GM23338 (cell line): ENCODE results near the gene MFF. TPM values are rescaled to one million over a fixed set of nuclear protein-coding genes. Genes with fewer than 3 reads are reported as not detected.

ENCODE experiments used
- ATAC-seq: fragments of 200-7000 bp; cut with Tn5 transposase; 3 replicates; pipeline ENCODE4 v1.9.1; 2020
- DNase-seq: peaks from one replicate; pipeline ENCODE4 v3.0.0-alpha.2; 2015; ENCODE audit warnings: low spot score
- H2AFZ ChIP-seq: fragments of 200-600 bp; sonication (generic); 2 replicates; pipeline ENCODE4 v1.8.0; 2016; ENCODE audit warnings: antibody characterized with exemption, mild to moderate bottlenecking, moderate library complexity
- H3F3A ChIP-seq: fragments of 200-600 bp; sonication (generic); replicated peaks from 2 replicates; pipeline ENCODE4 v1.8.0; 2017; ENCODE audit warnings: antibody characterized with exemption, mixed run types, low read depth
- H3K27ac ChIP-seq: fragments of 200-600 bp; sonication (generic); 2 replicates; pipeline ENCODE4 v1.6.1; 2016; ENCODE audit warnings: low read depth
- H3K27me3 ChIP-seq: fragments of 200-600 bp; sonication (generic); 2 replicates; pipeline ENCODE4 v1.8.0; 2016; ENCODE audit warnings: mild to moderate bottlenecking, mixed run types, moderate library complexity; ENCODE audit not compliant: insufficient read depth
- H3K36me3 ChIP-seq: fragments of 200-600 bp; sonication (generic); 2 replicates; pipeline ENCODE4 v1.8.0; 2016; ENCODE audit warnings: mild to moderate bottlenecking; ENCODE audit not compliant: insufficient read depth
- H3K4me1 ChIP-seq: fragments of 200-600 bp; sonication (generic); 2 replicates; pipeline ENCODE4 v1.8.0; 2016; ENCODE audit warnings: mild to moderate bottlenecking, moderate library complexity; ENCODE audit not compliant: insufficient read depth
- H3K4me2 ChIP-seq: fragments of 200-600 bp; sonication (generic); 2 replicates; pipeline ENCODE4 v1.7.1; 2017; ENCODE audit warnings: mixed run types
- H3K4me3 ChIP-seq: fragments of 200-600 bp; sonication (generic); 2 replicates; pipeline ENCODE4 v1.6.1; 2016; ENCODE audit warnings: mixed run types
- H3K79me2 ChIP-seq: fragments of 200-600 bp; sonication (generic); replicated peaks from 2 replicates; pipeline ENCODE4 v1.8.0; 2017; ENCODE audit warnings: mild to moderate bottlenecking; ENCODE audit not compliant: insufficient read depth
- H3K9me2 ChIP-seq: fragments of 200-600 bp; sonication (generic); 2 replicates; pipeline ENCODE4 v1.8.0; 2017; ENCODE audit not compliant: insufficient read depth
- H4K20me1 ChIP-seq: fragments of 200-600 bp; sonication (generic); replicated peaks from 2 replicates; pipeline ENCODE4 v1.8.0; 2017; ENCODE audit warnings: mild to moderate bottlenecking; ENCODE audit not compliant: insufficient read depth
- H3K27ac Mint-ChIP-seq: 2 replicates; pipeline ENCODE4 v1.8.0; 2020; ENCODE audit warnings: inconsistent platforms, mild to moderate bottlenecking, moderate library complexity, mixed read lengths
- H3K27me3 Mint-ChIP-seq: 3 replicates; pipeline ENCODE4 v1.8.0; 2022; ENCODE audit warnings: low read depth, mild to moderate bottlenecking, moderate library complexity, mixed read lengths, inconsistent platforms; ENCODE audit not compliant: insufficient read depth, poor library complexity
- H3K36me3 Mint-ChIP-seq: 3 replicates; pipeline ENCODE4 v1.8.0; 2021; ENCODE audit warnings: low read depth, mild to moderate bottlenecking, inconsistent platforms, moderate library complexity, mixed read lengths
- H3K4me1 Mint-ChIP-seq: 3 replicates; pipeline ENCODE4 v1.8.0; 2020; ENCODE audit warnings: mild to moderate bottlenecking, inconsistent platforms, mixed read lengths
- H3K4me3 Mint-ChIP-seq: 3 replicates; pipeline ENCODE4 v1.8.0; 2021; ENCODE audit warnings: moderate library complexity, mild to moderate bottlenecking, inconsistent platforms, mixed read lengths
- H3K9me3 Mint-ChIP-seq: 3 replicates; pipeline ENCODE4 v1.8.0; 2020; ENCODE audit warnings: moderate library complexity, mild to moderate bottlenecking, inconsistent platforms, mixed read lengths
- CREB1 ChIP-seq: fragments of 250-450 bp; sonication (Bioruptor Pico); IDR thresholded peaks from 2 replicates; pipeline ENCODE4 v1.5.0; 2020; ENCODE audit warnings: low read depth, mild to moderate bottlenecking, moderate library complexity
- CTCF ChIP-seq, 2 experiments: fragments of 200-600 bp in 1 of 2; sonication (generic) in 1 of 2; conservative IDR thresholded peaks; 2 replicates each; pipeline versions ENCODE4 v1.5.1 to v1.6.1; 2016 to 2017; ENCODE audit warnings: antibody characterized with exemption in 2 of 2, low read depth in 2 of 2, mild to moderate bottlenecking in 2 of 2, moderate library complexity in 1 of 2
- EZH2phosphoT487 ChIP-seq: fragments of 200-600 bp; sonication (generic); IDR thresholded peaks from one replicate; pipeline ENCODE4 v1.8.1; 2018; ENCODE audit warnings: antibody characterized with exemption; ENCODE audit not compliant: unreplicated experiment
- JUNB ChIP-seq: IDR thresholded peaks from one replicate; pipeline ENCODE4 v1.6.1; 2016; ENCODE audit warnings: antibody characterized with exemption; ENCODE audit not compliant: unreplicated experiment
- POLR2AphosphoS5 ChIP-seq: IDR thresholded peaks from 2 replicates; pipeline ENCODE4 v1.6.1; 2016; ENCODE audit warnings: antibody characterized with exemption, low read depth
- REST ChIP-seq: IDR thresholded peaks from one replicate; pipeline ENCODE4 v1.6.1; 2018; ENCODE audit warnings: antibody characterized with exemption; ENCODE audit not compliant: unreplicated experiment
- ZNF114 ChIP-seq: fragments of 250-450 bp; sonication (Bioruptor Pico); IDR thresholded peaks from 2 replicates; pipeline ENCODE4 v1.5.0; 2020; ENCODE audit warnings: mild to moderate bottlenecking, moderate library complexity
- ZNF331 ChIP-seq: fragments of 250-450 bp; sonication (Bioruptor Pico); IDR thresholded peaks from 2 replicates; pipeline ENCODE4 v1.5.0; 2020; ENCODE audit warnings: low read depth, mild to moderate bottlenecking, moderate library complexity
- polyA plus RNA-seq: library from polyadenylated mRNA; unstranded; fragments of >200 nt; fragmentation: Nextera tagmentation; extraction: Ambion mirVana; gene quantifications from 2 replicates; pipeline ENCODE4 v1.2.1, GENCODE V29; 2016
- total RNA-seq: library from RNA; depleted of rRNA; stranded (reverse); fragments of >200 nt; shearing (Covaris generic); gene quantifications from 2 replicates; pipeline ENCODE4 v1.2.3, GENCODE V29; 2014

The MFF gene
- total and polyA plus RNA-seq, 2 experiments from 2014 or later = 112 to 161 TPM

GRCh38 chr2:227347117-227347516, 22.1 kb downstream of the MFF start:
- Mint-ChIP-seq H3K4me3 (no peak overlapping the region), H3K27ac (peak overlapping the region; percentile 61; the same call in 1 of the 2 replicates), H3K36me3 (peaks cover 9% of the 10 kb centered on the region; the same call in 2 of the 3 replicates), H3K27me3 (no peaks in the 10 kb centered on the region), H3K9me3 (no peaks in the 10 kb centered on the region), H3K4me1 (peaks cover 4% of the 10 kb centered on the region; the same call in 2 of the 3 replicates)
- H3K27me3 ChIP-seq = no peaks in the 10 kb centered on the region
- H3K4me1 ChIP-seq = peaks cover 3% of the 10 kb centered on the region
- H3K27ac ChIP-seq = no peak overlapping the region
- no peak overlapping the region for H2AFZ ChIP-seq
- 0 out of 2 replicates have a peak, but pooled peaks cover 4% of the 10 kb centered on the region for H3K36me3 ChIP-seq
- no peaks in the 10 kb centered on the region for H3K79me2 ChIP-seq
- no peaks in the 10 kb centered on the region for H4K20me1 ChIP-seq
- no peak overlapping the region for H3K4me3 ChIP-seq
- DNase-seq = peak; percentile 40
- ATAC-seq = peak; percentile 79
- no peaks in the 10 kb centered on the region for H3F3A ChIP-seq
- H3K9me2 ChIP-seq = no peaks in the 10 kb centered on the region
- H3K4me2 ChIP-seq = no peak overlapping the region
- peak in 1 of 2 experiments; percentile 36; a peak in 2 of 4 replicates for TF ChIP-seq CTCF (conservative IDR thresholded peaks at IDR 0.05; ENCODE audit: low read depth in 2 of 2)
- TF ChIP-seq POLR2AphosphoS5 = no peak

GRCh38 chr2:227348324-227348723, 23.3 kb downstream of the MFF start:
- H4K20me1 ChIP-seq = no peaks in the 10 kb centered on the region
- no peaks in the 10 kb centered on the region for H3K79me2 ChIP-seq
- Mint-ChIP-seq H3K27ac (no peak overlapping the region), H3K36me3 (peaks cover 4% of the 10 kb centered on the region; the same call in 1 of the 3 replicates), H3K9me3 (no peaks in the 10 kb centered on the region), H3K4me3 (no peak overlapping the region), H3K4me1 (peaks cover 7% of the 10 kb centered on the region; the same call in 2 of the 3 replicates), H3K27me3 (no peaks in the 10 kb centered on the region)
- no peaks in the 10 kb centered on the region for H3K9me2 ChIP-seq
- H3K27me3 ChIP-seq = no peaks in the 10 kb centered on the region
- 0 out of 2 replicates have a peak, but pooled peaks cover 4% of the 10 kb centered on the region for H3K36me3 ChIP-seq
- DNase-seq (no peak), ATAC-seq (no peak)
- peaks cover 3% of the 10 kb centered on the region for H3K4me1 ChIP-seq
- no peak overlapping the region for H3K4me2 ChIP-seq
- no peaks in the 10 kb centered on the region for H3F3A ChIP-seq
- H2AFZ ChIP-seq = no peak overlapping the region
- H3K4me3 ChIP-seq = no peak overlapping the region
- H3K27ac ChIP-seq = no peak overlapping the region
- TF ChIP-seq ZNF114 (CRISPR knock-in tag) (no peak), CTCF (conservative IDR thresholded peaks at IDR 0.05; ENCODE audit: low read depth in 2 of 2) (no peak), REST (no peak), EZH2phosphoT487 (no peak), JUNB (no peak), ZNF331 (CRISPR knock-in tag) (no peak), POLR2AphosphoS5 (no peak), CREB1 (CRISPR knock-in tag) (no peak)
